HG03139 (cell line): ENCODE data around the gene THSD8.

Experiments
- ATAC-seq: cut with Tn5 transposase; IDR thresholded peaks from one replicate; pipeline ENCODE4 v1.9.1; 2021; ENCODE audit not compliant: unreplicated experiment

The THSD8 gene

GRCh38 chr19:12801466-12802266 is at the start of gene THSD8, which contains the start of gene PRDX2:
Gene THSD8, plus strand, starts transcription at chr19:12802069. Its CDS starts 3 bp downstream, at chr19:12802072.
Gene PRDX2, minus strand, starts transcription at chr19:12801800. Its CDS starts 539 bp downstream, at chr19:12801261.
- no peak for ATAC-seq

- no peak for ATAC-seq
These were observed 47.2 kb upstream of the THSD8 start for GRCh38 chr19:12754465-12755196.

GRCh38 chr19:12756150-12756883 is 45.6 kb upstream of the THSD8 start:
- no peak for ATAC-seq

- ATAC-seq, result no peak
These were observed 44.2 kb upstream of the THSD8 start for GRCh38 chr19:12757544-12758274.

GRCh38 chr19:12759686-12760085 is 42.2 kb upstream of the THSD8 start:
- no peak for ATAC-seq

DNA sequence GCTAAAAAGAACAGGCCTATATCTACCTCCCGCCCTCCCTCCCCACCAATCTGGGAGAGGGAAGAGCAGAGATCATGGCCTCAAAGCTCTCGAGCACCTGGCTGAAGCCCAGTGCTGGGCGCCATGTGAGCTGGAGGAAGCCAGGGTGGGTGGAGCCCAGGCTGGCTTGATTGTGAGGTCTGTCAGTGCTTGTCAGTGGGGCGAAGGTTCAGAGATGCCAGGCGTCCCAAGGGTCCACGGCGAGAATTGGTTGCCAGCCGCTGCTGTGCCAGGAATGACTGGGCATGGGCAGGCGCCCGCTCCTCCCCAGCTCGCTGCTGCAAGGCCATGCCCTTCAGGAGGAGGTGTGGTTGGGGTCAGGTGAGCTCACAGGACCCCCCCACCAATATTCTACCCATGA is 38.8 kb upstream of the THSD8 start:
- ATAC-seq, result no peak

- ATAC-seq, result no peak
These were observed 37.2 kb upstream of the THSD8 start for GRCh38 chr19:12764698-12765097.

DNA sequence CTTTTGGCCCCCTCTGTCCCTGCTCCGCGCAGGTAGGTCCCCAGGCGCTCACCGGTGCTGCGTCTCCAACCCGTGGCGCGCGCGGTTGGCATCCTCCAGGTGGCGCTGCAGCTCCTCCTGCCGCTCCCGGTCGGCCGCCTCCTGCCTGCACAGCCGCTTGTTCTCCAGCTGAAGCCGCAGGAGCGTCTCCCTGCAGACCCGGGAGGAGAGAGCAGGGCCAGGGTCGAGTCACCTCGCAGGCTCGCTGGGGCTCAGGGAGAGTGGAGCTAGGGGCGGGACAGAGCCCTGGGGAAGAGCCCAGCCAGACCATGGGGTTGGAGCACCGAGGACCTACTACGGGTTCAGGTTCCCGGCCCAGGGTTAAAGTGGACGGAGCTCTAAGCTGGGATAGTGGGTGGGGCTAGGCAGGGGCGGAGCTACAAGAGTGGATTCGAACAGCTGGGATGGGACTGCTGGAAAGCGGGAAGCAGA is 35.8 kb upstream of the THSD8 start:
- ATAC-seq, result peak; percentile 50

DNA sequence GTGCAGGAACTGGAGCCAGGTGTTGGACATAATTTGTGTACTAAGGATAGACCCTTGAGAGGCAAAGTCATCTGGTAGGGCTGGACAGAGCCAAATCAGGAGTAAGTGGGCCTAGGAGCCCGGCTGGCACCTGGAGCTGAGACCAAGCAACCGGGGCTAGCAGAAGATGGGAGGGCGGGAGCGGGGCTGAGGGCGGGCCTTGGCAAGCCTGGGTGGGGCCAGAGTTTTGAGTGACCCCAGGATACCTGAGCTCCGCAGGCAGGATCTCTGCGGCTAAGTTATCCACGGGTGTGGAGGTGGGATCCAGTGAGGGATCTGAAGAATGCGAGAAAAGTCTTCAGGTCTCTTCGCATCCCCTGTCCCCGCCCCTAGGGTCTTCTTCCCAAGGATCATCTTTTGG is 34.7 kb upstream of the THSD8 start:
- no peak for ATAC-seq

- ATAC-seq, result no peak
These were observed 34.2 kb upstream of the THSD8 start for GRCh38 chr19:12767666-12768065.

DNA sequence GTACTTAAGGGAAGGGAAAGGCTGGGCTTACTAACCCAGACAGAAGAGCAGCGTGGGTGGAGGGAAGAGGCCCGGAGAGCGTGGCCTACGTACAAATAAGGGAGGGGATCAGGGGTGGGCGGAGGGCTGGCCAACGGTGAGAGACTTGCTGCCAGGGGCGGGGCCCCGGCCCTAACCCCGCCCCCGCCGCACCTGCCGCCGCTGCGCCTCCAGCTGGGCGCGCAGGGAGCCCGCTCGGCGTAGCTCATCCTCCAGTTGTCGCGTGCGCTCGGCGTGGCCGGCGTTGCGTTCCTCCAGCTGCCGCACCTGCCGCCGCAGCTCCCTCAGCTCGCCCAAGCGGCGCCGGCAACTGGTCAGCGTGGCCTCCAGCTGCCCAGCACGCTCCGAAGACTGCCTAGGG is 32.2 kb upstream of the THSD8 start:
- ATAC-seq, result no peak

DNA sequence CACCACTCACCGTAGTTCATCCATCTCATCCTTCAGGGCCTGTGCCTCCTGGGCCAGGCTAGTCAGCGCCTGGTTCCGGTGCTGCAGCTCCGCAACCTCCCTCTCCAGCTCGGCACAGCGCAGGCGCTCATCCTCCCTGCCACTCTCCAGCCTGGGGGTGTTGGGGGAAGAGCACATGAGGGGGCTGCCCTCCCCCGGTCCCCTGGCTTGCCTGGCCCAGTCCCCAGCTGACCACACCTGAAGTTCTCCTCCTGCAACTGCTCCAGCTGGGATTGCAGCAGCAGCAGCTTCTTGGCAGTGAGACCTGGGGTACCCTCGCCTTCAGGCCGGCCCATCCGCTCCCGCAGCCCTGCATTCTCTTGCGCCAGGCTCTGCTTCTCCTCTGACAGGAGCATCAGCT is 30.9 kb upstream of the THSD8 start:
- no peak for ATAC-seq

- no peak for ATAC-seq
These were observed 29.5 kb upstream of the THSD8 start for GRCh38 chr19:12772323-12772722.

- ATAC-seq, result no peak
These were observed 28.3 kb upstream of the THSD8 start for GRCh38 chr19:12773571-12773970.

GRCh38 chr19:12774588-12775555 is 27.0 kb upstream of the THSD8 start, which contains the start of gene HOOK2:
Gene HOOK2, minus strand, starts transcription at chr19:12775552. Its CDS starts 103 bp downstream, at chr19:12775449.
- no peak for ATAC-seq

- no peak for ATAC-seq
These were observed 24.5 kb upstream of the THSD8 start for GRCh38 chr19:12777217-12778016.

GRCh38 chr19:12778017-12778904 is 23.6 kb upstream of the THSD8 start:
- no peak for ATAC-seq

DNA sequence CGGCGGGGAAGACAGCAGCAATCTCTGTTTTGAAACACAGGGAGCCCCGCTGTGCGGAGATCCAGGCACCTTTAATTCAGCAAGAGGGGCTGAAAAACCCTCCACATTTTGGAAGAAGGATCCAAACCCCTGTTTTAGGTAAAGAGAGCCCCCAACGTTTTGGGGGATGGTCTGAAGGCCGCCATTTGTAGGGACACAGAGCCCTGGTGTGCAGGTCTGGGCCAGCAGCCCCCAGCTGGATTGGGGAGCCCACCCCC is 23.0 kb upstream of the THSD8 start:
- ATAC-seq, result no peak
